HepG2 (cell line): Measurements from ENCODE around the gene NACC2. TPM values are rescaled to one million over a fixed set of nuclear protein-coding genes. Genes with fewer than 3 reads are reported as not detected.

ENCODE experiments used
- GPN1 ChIP-seq: sonication (generic); formaldehyde crosslinking; IDR thresholded peaks from 2 replicates; pipeline ENCODE4 v1.5.1; 2020; ENCODE audit warnings: missing genetic modification reagents, borderline replicate concordance
- JARID2 ChIP-seq: sonication (generic); formaldehyde crosslinking; IDR thresholded peaks from 2 replicates; pipeline ENCODE4 v1.8.1; 2023; ENCODE audit warnings: missing genetic modification reagents, inconsistent platforms; ENCODE audit not compliant: insufficient replicate concordance
- MIER2 ChIP-seq: IDR thresholded peaks from 2 replicates; pipeline ENCODE4 v1.6.1; 2016; ENCODE audit warnings: missing biosample characterization, missing genetic modification reagents
- NFE2L2 ChIP-seq: fragments of 150-350 bp; IDR thresholded peaks from 2 replicates; pipeline ENCODE4 v1.6.1; 2014; ENCODE audit warnings: low read length
- REST ChIP-seq, 2 experiments: IDR thresholded peaks; 2 replicates each; pipeline ENCODE4 v1.6.1; 2011 to 2012; ENCODE audit warnings: low read length in 2 of 2, borderline replicate concordance in 1 of 2, low read depth in 1 of 2, mild to moderate bottlenecking in 1 of 2, moderate library complexity in 1 of 2
- ZNF136 ChIP-seq: sonication (generic); formaldehyde crosslinking; IDR thresholded peaks from 2 replicates; pipeline ENCODE4 v1.8.1; 2022; ENCODE audit warnings: low read depth, mild to moderate bottlenecking, moderate library complexity, missing genetic modification reagents
- ZNF34 ChIP-seq: sonication (generic); formaldehyde crosslinking; IDR thresholded peaks from 2 replicates; pipeline ENCODE4 v1.4.0; 2020; ENCODE audit warnings: mild to moderate bottlenecking, missing genetic modification reagents, borderline replicate concordance
- ZNF563 ChIP-seq: sonication (generic); formaldehyde crosslinking; IDR thresholded peaks from 2 replicates; pipeline ENCODE4 v1.8.0; 2022; ENCODE audit warnings: mild to moderate bottlenecking, moderate library complexity, missing genetic modification reagents
- ZNF567 ChIP-seq: sonication (generic); formaldehyde crosslinking; IDR thresholded peaks from 2 replicates; pipeline ENCODE4 v1.8.1; 2023; ENCODE audit warnings: mild to moderate bottlenecking, missing genetic modification reagents, borderline replicate concordance
- ZNF597 ChIP-seq: sonication (generic); formaldehyde crosslinking; IDR thresholded peaks from 2 replicates; pipeline ENCODE4 v1.5.0; 2020; ENCODE audit warnings: missing genetic modification reagents
- ZNF7 ChIP-seq: IDR thresholded peaks from 2 replicates; pipeline ENCODE4 v1.6.1; 2016; ENCODE audit warnings: missing biosample characterization, missing genetic modification reagents
- polyA plus RNA-seq, 8 experiments: library from polyadenylated mRNA; depleted of rRNA in 3 of 8; stranded (reverse) in 7 of 8; unstranded in 1 of 8; fragments of >200 nt; fragmentation: Illumina TruSeq in 4 of 8; extraction: Trizol in 4 of 8; gene quantifications; 2 replicates each; pipeline versions ENCODE4 v1.2.1 to v1.2.3, GENCODE V29; 2011 to 2016; ENCODE audit warnings: low read depth in 4 of 8, missing spikeins in 1 of 8, mixed read lengths in 1 of 8; ENCODE audit not compliant: insufficient read depth in 1 of 8
- total RNA-seq, 5 experiments: library from RNA; depleted of rRNA; stranded (reverse); fragments of >200 nt; fragmentation: Illumina TruSeq; extraction: Trizol; gene quantifications; 2 replicates each; pipeline ENCODE4 v1.2.3, GENCODE V29; 2016; ENCODE audit warnings: low read depth in 1 of 5
- TF ChIP-seq, protein P1 (sequence below): sonication (generic); formaldehyde crosslinking; IDR thresholded peaks from 2 replicates; pipeline ENCODE4; 2020; ENCODE audit warnings: missing genetic modification reagents, mild to moderate bottlenecking, borderline replicate concordance
- TF ChIP-seq, protein P2 (sequence below): sonication (generic); formaldehyde crosslinking; IDR thresholded peaks from 2 replicates; pipeline ENCODE4 v1.5.1; 2020; ENCODE audit warnings: missing genetic modification reagents, mild to moderate bottlenecking, borderline replicate concordance
- TF ChIP-seq, protein P3 (sequence below): sonication (generic); formaldehyde crosslinking; IDR thresholded peaks from 2 replicates; pipeline ENCODE4 v1.8.0; 2022; ENCODE audit warnings: mild to moderate bottlenecking, missing genetic modification reagents, borderline replicate concordance
- TF ChIP-seq, protein P4 (sequence below): sonication (generic); formaldehyde crosslinking; conservative IDR thresholded peaks from 2 replicates; pipeline ENCODE4 v1.8.0; 2022; ENCODE audit warnings: low read depth, missing genetic modification reagents

The NACC2 gene
- total and polyA plus RNA-seq, 2 of the 13 experiments (the other 11 are each of a cell fraction or from before 2014, with no cell fraction given), result 5.9 to 12.3 TPM

- TF ChIP-seq, protein P1, sequence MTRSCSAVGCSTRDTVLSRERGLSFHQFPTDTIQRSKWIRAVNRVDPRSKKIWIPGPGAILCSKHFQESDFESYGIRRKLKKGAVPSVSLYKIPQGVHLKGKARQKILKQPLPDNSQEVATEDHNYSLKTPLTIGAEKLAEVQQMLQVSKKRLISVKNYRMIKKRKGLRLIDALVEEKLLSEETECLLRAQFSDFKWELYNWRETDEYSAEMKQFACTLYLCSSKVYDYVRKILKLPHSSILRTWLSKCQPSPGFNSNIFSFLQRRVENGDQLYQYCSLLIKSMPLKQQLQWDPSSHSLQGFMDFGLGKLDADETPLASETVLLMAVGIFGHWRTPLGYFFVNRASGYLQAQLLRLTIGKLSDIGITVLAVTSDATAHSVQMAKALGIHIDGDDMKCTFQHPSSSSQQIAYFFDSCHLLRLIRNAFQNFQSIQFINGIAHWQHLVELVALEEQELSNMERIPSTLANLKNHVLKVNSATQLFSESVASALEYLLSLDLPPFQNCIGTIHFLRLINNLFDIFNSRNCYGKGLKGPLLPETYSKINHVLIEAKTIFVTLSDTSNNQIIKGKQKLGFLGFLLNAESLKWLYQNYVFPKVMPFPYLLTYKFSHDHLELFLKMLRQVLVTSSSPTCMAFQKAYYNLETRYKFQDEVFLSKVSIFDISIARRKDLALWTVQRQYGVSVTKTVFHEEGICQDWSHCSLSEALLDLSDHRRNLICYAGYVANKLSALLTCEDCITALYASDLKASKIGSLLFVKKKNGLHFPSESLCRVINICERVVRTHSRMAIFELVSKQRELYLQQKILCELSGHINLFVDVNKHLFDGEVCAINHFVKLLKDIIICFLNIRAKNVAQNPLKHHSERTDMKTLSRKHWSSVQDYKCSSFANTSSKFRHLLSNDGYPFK, result no peak
- TF ChIP-seq ZNF567 (CRISPR knock-in tag) (no peak), ZNF563 (peak; percentile 31; the same call in 1 of the 2 replicates), ZNF7 (CRISPR knock-in tag) (no peak), NFE2L2 (no peak), JARID2 (CRISPR knock-in tag) (no peak), ZNF597 (no peak), REST (IDR thresholded peaks at IDR 0.05; ENCODE audit: borderline replicate concordance in 1 of 2, low read depth in 1 of 2, low read length in 2 of 2) (no peak), ZNF34 (CRISPR knock-in tag) (no peak), GPN1 (CRISPR knock-in tag) (no peak), ZNF136 (no peak), MIER2 (CRISPR knock-in tag) (no peak)
- TF ChIP-seq, protein P2, sequence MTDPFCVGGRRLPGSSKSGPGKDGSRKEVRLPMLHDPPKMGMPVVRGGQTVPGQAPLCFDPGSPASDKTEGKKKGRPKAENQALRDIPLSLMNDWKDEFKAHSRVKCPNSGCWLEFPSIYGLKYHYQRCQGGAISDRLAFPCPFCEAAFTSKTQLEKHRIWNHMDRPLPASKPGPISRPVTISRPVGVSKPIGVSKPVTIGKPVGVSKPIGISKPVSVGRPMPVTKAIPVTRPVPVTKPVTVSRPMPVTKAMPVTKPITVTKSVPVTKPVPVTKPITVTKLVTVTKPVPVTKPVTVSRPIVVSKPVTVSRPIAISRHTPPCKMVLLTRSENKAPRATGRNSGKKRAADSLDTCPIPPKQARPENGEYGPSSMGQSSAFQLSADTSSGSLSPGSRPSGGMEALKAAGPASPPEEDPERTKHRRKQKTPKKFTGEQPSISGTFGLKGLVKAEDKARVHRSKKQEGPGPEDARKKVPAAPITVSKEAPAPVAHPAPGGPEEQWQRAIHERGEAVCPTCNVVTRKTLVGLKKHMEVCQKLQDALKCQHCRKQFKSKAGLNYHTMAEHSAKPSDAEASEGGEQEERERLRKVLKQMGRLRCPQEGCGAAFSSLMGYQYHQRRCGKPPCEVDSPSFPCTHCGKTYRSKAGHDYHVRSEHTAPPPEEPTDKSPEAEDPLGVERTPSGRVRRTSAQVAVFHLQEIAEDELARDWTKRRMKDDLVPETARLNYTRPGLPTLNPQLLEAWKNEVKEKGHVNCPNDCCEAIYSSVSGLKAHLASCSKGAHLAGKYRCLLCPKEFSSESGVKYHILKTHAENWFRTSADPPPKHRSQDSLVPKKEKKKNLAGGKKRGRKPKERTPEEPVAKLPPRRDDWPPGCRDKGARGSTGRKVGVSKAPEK, result no peak
- TF ChIP-seq, protein P3, sequence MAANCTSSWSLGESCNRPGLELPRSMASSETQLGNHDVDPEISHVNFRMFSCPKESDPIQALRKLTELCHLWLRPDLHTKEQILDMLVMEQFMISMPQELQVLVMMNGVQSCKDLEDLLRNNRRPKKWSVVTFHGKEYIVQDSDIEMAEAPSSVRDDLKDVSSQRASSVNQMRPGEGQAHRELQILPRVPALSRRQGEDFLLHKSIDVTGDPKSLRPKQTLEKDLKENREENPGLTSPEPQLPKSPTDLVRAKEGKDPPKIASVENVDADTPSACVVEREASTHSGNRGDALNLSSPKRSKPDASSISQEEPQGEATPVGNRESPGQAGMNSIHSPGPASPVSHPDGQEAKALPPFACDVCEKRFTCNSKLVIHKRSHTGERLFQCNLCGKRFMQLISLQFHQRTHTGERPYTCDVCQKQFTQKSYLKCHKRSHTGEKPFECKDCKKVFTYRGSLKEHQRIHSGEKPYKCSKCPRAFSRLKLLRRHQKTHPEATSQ, result no peak
- TF ChIP-seq, protein P4, sequence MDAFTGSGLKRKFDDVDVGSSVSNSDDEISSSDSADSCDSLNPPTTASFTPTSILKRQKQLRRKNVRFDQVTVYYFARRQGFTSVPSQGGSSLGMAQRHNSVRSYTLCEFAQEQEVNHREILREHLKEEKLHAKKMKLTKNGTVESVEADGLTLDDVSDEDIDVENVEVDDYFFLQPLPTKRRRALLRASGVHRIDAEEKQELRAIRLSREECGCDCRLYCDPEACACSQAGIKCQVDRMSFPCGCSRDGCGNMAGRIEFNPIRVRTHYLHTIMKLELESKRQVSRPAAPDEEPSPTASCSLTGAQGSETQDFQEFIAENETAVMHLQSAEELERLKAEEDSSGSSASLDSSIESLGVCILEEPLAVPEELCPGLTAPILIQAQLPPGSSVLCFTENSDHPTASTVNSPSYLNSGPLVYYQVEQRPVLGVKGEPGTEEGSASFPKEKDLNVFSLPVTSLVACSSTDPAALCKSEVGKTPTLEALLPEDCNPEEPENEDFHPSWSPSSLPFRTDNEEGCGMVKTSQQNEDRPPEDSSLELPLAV (CRISPR knock-in tag), result no peak
These were observed 3.8 kb upstream of the NACC2 start (continued) for GRCh38 chr9:136098844-136099243.
